Endothelial cell (in vitro differentiated cells): Measurements from ENCODE around the gene TAS2R9. TPM values are rescaled to one million over a fixed set of nuclear protein-coding genes. Genes with fewer than 3 reads are reported as not detected.
"Not testable (repeated sequence)": the region's sequence is repeated elsewhere in the genome, so short reads cannot be mapped to it uniquely, and the experiment has no call there.

Experiments
- DNase-seq: peaks from one replicate; pipeline ENCODE4 v3.0.0; 2021; ENCODE audit warnings: low spot score
- H3K27ac Mint-ChIP-seq: one replicate; pipeline ENCODE4 v1.8.0; 2021; ENCODE audit warnings: mixed read lengths, inconsistent platforms; ENCODE audit not compliant: unreplicated experiment
- H3K27me3 Mint-ChIP-seq: one replicate; pipeline ENCODE4 v1.8.0; 2021; ENCODE audit warnings: mild to moderate bottlenecking, moderate library complexity, mixed read lengths, inconsistent platforms; ENCODE audit not compliant: unreplicated experiment
- H3K36me3 Mint-ChIP-seq: one replicate; pipeline ENCODE4 v1.8.0; 2021; ENCODE audit warnings: mild to moderate bottlenecking, low read depth, mixed read lengths, inconsistent platforms; ENCODE audit not compliant: unreplicated experiment
- H3K4me1 Mint-ChIP-seq: one replicate; pipeline ENCODE4 v1.8.0; 2021; ENCODE audit warnings: mild to moderate bottlenecking, mixed read lengths, inconsistent platforms; ENCODE audit not compliant: unreplicated experiment
- H3K4me3 Mint-ChIP-seq: one replicate; pipeline ENCODE4 v1.8.0; 2021; ENCODE audit warnings: mild to moderate bottlenecking, mixed read lengths, inconsistent platforms; ENCODE audit not compliant: unreplicated experiment
- H3K9me3 Mint-ChIP-seq: one replicate; pipeline ENCODE4 v1.8.0; 2021; ENCODE audit warnings: mixed read lengths, inconsistent platforms; ENCODE audit not compliant: unreplicated experiment
- total RNA-seq: library from RNA; stranded (reverse); fragmentation: NEBNext Ultra II Directional; extraction: Animal tissue kit (Norgen Biotek cat#: 25700); gene quantifications from one replicate; pipeline ENCODE4 v1.2.1, GENCODE V29; 2021; ENCODE audit not compliant: unreplicated experiment
- TF ChIP-seq, protein P1 (sequence below): fragments of 200-600 bp; sonication (generic); IDR thresholded peaks from one replicate; pipeline ENCODE4 v1.5.0; 2021; ENCODE audit warnings: antibody characterized with exemption; ENCODE audit not compliant: unreplicated experiment

Gene TAS2R9
- total RNA-seq, 1 donor from 2014 or later: not detected

DNA sequence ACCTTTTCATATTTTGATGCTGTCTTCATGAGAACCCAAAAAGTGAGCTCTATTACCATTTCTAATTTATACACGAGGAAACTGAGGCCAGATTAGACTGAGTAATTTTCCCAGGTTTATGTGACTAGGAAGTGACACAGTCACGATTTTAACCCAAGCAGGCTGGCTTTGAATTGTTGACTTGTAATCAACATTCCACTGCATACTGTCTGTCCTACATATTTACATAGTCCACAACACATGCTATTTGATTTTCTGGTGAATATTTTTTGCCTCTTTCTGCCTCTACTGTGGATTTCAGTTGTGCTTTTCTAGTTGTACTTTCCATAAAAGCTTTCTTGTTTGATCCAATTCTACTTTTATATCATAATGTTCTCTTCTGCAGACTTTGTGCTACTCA, 15.7 kb downstream of the TAS2R9 start:
- Mint-ChIP-seq H3K4me1 (no peaks in the 10 kb centered on the region), H3K9me3 (no peaks in the 10 kb centered on the region), H3K27ac (no peak overlapping the region), H3K36me3 (no peaks in the 10 kb centered on the region), H3K4me3 (no peak overlapping the region), H3K27me3 (no peaks in the 10 kb centered on the region)
- DNase-seq: no peak
- TF ChIP-seq, protein P1, sequence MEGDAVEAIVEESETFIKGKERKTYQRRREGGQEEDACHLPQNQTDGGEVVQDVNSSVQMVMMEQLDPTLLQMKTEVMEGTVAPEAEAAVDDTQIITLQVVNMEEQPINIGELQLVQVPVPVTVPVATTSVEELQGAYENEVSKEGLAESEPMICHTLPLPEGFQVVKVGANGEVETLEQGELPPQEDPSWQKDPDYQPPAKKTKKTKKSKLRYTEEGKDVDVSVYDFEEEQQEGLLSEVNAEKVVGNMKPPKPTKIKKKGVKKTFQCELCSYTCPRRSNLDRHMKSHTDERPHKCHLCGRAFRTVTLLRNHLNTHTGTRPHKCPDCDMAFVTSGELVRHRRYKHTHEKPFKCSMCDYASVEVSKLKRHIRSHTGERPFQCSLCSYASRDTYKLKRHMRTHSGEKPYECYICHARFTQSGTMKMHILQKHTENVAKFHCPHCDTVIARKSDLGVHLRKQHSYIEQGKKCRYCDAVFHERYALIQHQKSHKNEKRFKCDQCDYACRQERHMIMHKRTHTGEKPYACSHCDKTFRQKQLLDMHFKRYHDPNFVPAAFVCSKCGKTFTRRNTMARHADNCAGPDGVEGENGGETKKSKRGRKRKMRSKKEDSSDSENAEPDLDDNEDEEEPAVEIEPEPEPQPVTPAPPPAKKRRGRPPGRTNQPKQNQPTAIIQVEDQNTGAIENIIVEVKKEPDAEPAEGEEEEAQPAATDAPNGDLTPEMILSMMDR: no peak

DNA sequence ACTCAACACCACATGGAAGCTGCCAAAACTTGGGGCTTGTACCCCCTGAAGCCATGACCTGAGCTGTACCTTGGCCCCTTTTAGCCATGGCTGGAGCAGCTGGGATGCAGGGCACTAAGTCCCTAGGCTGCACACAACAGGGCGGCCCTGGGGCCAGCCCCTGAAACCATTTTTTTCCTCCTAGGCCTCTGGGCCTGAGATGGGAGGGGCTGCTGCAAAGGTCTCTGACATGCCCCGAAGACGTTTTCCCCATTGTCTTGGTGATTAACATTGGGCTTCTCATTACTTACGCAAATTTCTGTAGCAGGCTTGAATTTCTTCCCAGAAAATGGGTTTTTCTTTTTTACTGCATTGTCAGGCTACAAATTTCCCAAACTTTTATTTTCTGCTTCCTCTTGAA, 18.2 kb downstream of the TAS2R9 start:
- H3K4me3 Mint-ChIP-seq, H3K36me3 Mint-ChIP-seq, H3K4me1 Mint-ChIP-seq, H3K27ac Mint-ChIP-seq, DNase-seq, H3K9me3 Mint-ChIP-seq, H3K27me3 Mint-ChIP-seq: not testable (repeated sequence)

DNA sequence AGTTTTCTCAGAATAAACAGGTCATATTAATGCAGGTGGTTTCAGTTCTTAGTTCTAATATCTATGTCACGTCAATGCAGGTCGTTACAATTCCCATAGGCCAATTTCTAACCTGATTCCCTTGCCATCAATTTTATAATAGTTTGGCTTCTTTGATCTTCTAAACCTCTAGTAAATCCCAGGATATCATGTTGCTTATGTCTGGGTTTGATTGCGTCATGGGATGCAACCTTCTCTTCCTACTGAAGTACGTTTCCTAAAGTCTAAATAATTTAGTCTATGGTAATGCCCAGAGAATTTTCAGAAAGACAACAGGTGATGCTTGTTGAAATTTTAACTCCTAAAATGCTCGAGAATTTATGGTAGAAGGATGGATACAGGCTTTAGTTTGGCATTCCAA, 26.7 kb downstream of the TAS2R9 start:
- Mint-ChIP-seq H3K27me3 (no peaks in the 10 kb centered on the region), H3K4me3 (no peak overlapping the region), H3K4me1 (no peaks in the 10 kb centered on the region), H3K9me3 (no peaks in the 10 kb centered on the region), H3K36me3 (no peaks in the 10 kb centered on the region), H3K27ac (no peak overlapping the region)
- DNase-seq: no peak
- TF ChIP-seq, protein P1: no peak

DNA sequence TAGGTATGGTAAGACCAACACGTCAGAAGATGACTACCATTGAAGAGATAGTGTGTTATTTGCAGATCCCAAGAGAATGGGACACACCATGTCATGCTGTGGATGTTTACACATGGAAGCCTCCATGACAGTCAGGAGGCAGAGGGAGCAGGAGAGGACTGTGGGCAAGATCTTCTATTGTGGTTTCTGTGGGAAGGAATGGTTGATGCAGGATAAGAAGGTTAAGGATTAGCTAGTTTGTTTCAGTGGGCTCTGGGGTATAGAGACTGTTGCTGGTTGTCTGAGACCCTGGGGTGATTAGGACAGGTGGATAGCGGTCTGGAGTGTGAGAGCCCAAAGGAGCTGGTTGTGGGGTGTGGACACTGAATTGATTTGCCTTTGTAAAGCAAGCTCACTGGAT, 30.9 kb downstream of the TAS2R9 start:
- Mint-ChIP-seq H3K36me3 (no peaks in the 10 kb centered on the region), H3K4me1 (peaks cover 4% of the 10 kb centered on the region), H3K27ac (no peak overlapping the region), H3K9me3 (no peaks in the 10 kb centered on the region), H3K4me3 (no peak overlapping the region), H3K27me3 (no peaks in the 10 kb centered on the region)
- TF ChIP-seq, protein P1: no peak
- DNase-seq: no peak

DNA sequence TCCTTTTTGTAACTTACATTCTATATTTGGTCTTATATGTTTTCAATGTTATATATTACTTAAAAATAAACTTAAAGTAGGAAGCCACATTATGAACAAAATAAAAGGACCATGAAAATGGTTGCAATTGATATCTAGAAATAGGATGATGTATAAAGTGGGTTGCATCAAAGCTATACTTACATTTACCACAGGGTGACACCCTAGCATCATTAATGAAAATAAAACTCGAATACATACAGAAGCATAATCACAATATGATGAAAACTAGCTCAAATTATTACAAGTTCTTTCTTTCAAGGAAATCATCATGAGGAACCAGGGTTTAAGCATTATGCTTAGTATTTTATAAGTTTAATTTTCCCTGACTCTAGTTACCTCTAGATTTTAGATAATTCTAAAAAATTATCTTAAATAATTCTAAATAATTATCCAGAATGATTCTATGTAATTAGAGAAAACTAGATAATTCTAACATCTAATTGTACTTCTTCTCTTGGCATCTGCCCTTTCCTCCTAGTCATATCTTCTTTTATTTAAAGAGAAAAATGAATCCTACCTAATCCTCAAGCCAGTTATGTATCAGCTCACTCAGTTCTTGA, 38.7 kb downstream of the TAS2R9 start:
- H3K27ac Mint-ChIP-seq: no peak overlapping the region
- H3K36me3 Mint-ChIP-seq: no peaks in the 10 kb centered on the region
- H3K4me3 Mint-ChIP-seq: no peak overlapping the region
- H3K27me3 Mint-ChIP-seq: no peaks in the 10 kb centered on the region
- H3K4me1 Mint-ChIP-seq: no peaks in the 10 kb centered on the region
- TF ChIP-seq, protein P1: peak; percentile 67
- H3K9me3 Mint-ChIP-seq: no peaks in the 10 kb centered on the region
- no peak for DNase-seq

DNA sequence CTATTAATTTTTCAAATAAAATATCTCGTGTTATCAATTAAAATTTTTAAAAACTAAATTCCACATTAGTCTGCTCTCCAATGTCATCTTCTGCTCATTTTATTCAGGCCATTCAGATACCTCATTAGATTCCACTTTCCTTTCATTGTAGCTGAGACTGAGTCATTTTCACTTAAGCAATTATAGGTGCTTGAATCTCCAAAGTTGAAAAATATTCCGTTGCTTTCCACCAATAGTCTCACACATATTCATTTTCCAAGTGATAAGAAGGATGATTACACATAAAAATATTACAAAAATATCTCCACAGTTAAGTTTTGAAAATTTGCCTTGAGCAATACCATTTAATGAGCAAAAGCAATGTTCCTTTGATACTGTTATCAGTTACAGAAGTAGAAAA, 50.3 kb downstream of the TAS2R9 start:
- Mint-ChIP-seq H3K4me3 (no peak overlapping the region), H3K9me3 (peaks cover 5% of the 10 kb centered on the region), H3K27ac (no peak overlapping the region), H3K36me3 (peaks cover 9% of the 10 kb centered on the region), H3K4me1 (no peaks in the 10 kb centered on the region), H3K27me3 (peaks cover 3% of the 10 kb centered on the region)
- no peak for DNase-seq
- TF ChIP-seq, protein P1: no peak
